Neural cell (in vitro differentiated cells): Measurements from ENCODE around the gene CNTNAP2. TPM values are rescaled to one million over a fixed set of nuclear protein-coding genes. Genes with fewer than 3 reads are reported as not detected.

Source experiments
- H2AFZ ChIP-seq: fragments of 200-600, 300-800 bp; sonication (generic), shearing (Covaris generic); 2 replicates; pipeline ENCODE4 v1.6.0; 2014; ENCODE audit warnings: low read depth, mild to moderate bottlenecking, antibody characterized with exemption, low read length, moderate library complexity
- H3F3A ChIP-seq: fragments of 200-600 bp; shearing (Covaris generic); 2 replicates; pipeline ENCODE4 v1.6.1; 2016; ENCODE audit warnings: mild to moderate bottlenecking, moderate library complexity, mixed read lengths, antibody characterized with exemption, low read length; ENCODE audit not compliant: insufficient read depth, poor library complexity, severe bottlenecking
- H3K27ac ChIP-seq: fragments of 200-600, 300-800 bp; sonication (generic), shearing (Covaris generic); 2 replicates; pipeline ENCODE4 v1.5.1; 2014; ENCODE audit warnings: mild to moderate bottlenecking, low read length, moderate library complexity
- H3K27me3 ChIP-seq: fragments of 300-800, 200-600 bp; sonication (generic), shearing (Covaris generic); 2 replicates; pipeline ENCODE4 v1.6.0; 2014; ENCODE audit warnings: mild to moderate bottlenecking, low read depth, low read length, moderate library complexity; ENCODE audit not compliant: insufficient read depth
- H3K36me3 ChIP-seq: fragments of 300-800, 200-600 bp; sonication (generic), shearing (Covaris generic); 2 replicates; pipeline ENCODE4 v1.5.1; 2014; ENCODE audit warnings: mild to moderate bottlenecking, antibody characterized with exemption, low read length, moderate library complexity; ENCODE audit not compliant: insufficient read depth
- H3K4me2 ChIP-seq: fragments of 300-800, 200-600 bp; sonication (generic), shearing (Covaris generic); 2 replicates; pipeline ENCODE4 v1.6.0; 2014; ENCODE audit warnings: mild to moderate bottlenecking, low read length
- H3K4me3 ChIP-seq: fragments of 300-800, 200-600 bp; sonication (generic), shearing (Covaris generic); 2 replicates; pipeline ENCODE4 v1.5.1; 2014; ENCODE audit warnings: mild to moderate bottlenecking, low read length, moderate library complexity
- H3K79me2 ChIP-seq: fragments of 200-600 bp; shearing (Covaris generic); replicated peaks from 2 replicates; pipeline ENCODE4 v1.6.0; 2014; ENCODE audit warnings: mild to moderate bottlenecking, low read length, moderate library complexity; ENCODE audit not compliant: insufficient read depth
- H3K9ac ChIP-seq: fragments of 300-800, 200-600 bp; sonication (generic), shearing (Covaris generic); 2 replicates; pipeline ENCODE4 v1.6.1; 2016; ENCODE audit warnings: mild to moderate bottlenecking, low read length, mixed read lengths
- H3K9me2 ChIP-seq: fragments of 200-600 bp; shearing (Covaris generic); 2 replicates; pipeline ENCODE4 v1.6.1; 2016; ENCODE audit warnings: mild to moderate bottlenecking, low read length, mixed read lengths; ENCODE audit not compliant: insufficient read depth
- H3K9me3 ChIP-seq: fragments of 200-600, 300-800 bp; sonication (generic), shearing (Covaris generic); 2 replicates; pipeline ENCODE4 v1.6.1; 2016; ENCODE audit warnings: mild to moderate bottlenecking, mixed run types, low read length, moderate library complexity, mixed read lengths
- H4K20me1 ChIP-seq: fragments of 200-600 bp; shearing (Covaris generic); 2 replicates; pipeline ENCODE4 v1.6.1; 2016; ENCODE audit warnings: mild to moderate bottlenecking, mixed run types; ENCODE audit not compliant: insufficient read depth
- EP300 ChIP-seq: fragments of 450-650 bp; conservative IDR thresholded peaks from 2 replicates; pipeline ENCODE4 v1.6.1; 2014; ENCODE audit warnings: antibody characterized with exemption, mild to moderate bottlenecking, moderate library complexity; ENCODE audit not compliant: poor library complexity, severe bottlenecking
- EZH2 ChIP-seq: fragments of 200-600, 300-800 bp; shearing (Covaris generic), sonication (generic); IDR thresholded peaks from 2 replicates; pipeline ENCODE4 v1.6.1; 2014; ENCODE audit warnings: antibody characterized with exemption, low read length, borderline replicate concordance, mild to moderate bottlenecking; ENCODE audit not compliant: insufficient read depth, poor library complexity, severe bottlenecking
- MXI1 ChIP-seq: fragments of 450-650 bp; conservative IDR thresholded peaks from 2 replicates; pipeline ENCODE4 v1.6.1; 2014; ENCODE audit warnings: antibody characterized with exemption, mild to moderate bottlenecking; ENCODE audit not compliant: poor library complexity, severe bottlenecking
- POLR2AphosphoS5 ChIP-seq: IDR thresholded peaks from 2 replicates; pipeline ENCODE4 v1.6.1; 2012
- RAD21 ChIP-seq: fragments of 450-650 bp; conservative IDR thresholded peaks from 2 replicates; pipeline ENCODE4 v1.6.1; 2014; ENCODE audit warnings: antibody characterized with exemption, mild to moderate bottlenecking, moderate library complexity
- SMC3 ChIP-seq: fragments of 450-650 bp; conservative IDR thresholded peaks from 2 replicates; pipeline ENCODE4 v1.6.1; 2014; ENCODE audit warnings: antibody characterized with exemption, mild to moderate bottlenecking, moderate library complexity; ENCODE audit not compliant: poor library complexity
- TAF1 ChIP-seq: IDR thresholded peaks from 2 replicates; pipeline ENCODE4 v1.6.1; 2012; ENCODE audit warnings: low read depth
- polyA plus RNA-seq: library from polyadenylated mRNA; depleted of rRNA; stranded (reverse); fragments of >200 nt; gene quantifications from 2 replicates; pipeline ENCODE4 v1.2.3, GENCODE V29; 2014
- TF ChIP-seq, protein P1 (sequence below): fragments of 450-650 bp; IDR thresholded peaks from 2 replicates; pipeline ENCODE4 v1.5.1; 2014; ENCODE audit warnings: antibody characterized with exemption, mild to moderate bottlenecking, moderate library complexity; ENCODE audit not compliant: poor library complexity, severe bottlenecking
- TF ChIP-seq, protein P2 (sequence below): IDR thresholded peaks from 2 replicates; pipeline ENCODE4 v1.6.1; 2012; ENCODE audit warnings: borderline replicate concordance

Gene CNTNAP2
- polyA plus RNA-seq, 1 donor from 2014 or later, result 276 TPM

DNA sequence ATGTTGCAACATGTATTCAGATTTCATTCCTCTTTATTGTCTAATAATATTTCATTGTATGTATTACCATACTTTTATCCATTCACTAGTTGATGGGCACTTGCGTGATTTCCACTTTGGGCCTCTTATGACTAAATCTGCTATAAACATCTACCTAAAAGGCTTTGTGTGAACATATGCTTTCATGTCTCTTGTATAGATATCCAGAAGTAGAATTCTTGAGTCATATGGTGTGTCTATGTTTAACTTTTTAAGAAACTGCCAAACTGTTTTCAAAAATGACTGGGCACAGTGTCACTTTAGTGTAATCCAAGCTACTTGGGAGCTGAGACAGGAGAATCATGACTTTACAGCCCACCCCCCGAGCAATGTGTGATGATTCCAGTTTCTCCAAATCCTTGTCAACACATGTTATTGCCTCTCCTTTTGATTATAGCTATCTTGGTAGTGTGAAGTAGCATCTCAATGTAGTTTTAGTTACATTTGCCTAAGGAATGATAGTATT is 1855.1 kb downstream of the CNTNAP2 start:
- Histone ChIP-seq H3K27ac (no peak overlapping the region), H4K20me1 (no peaks in the 10 kb centered on the region), H3K9me3 (no peaks in the 10 kb centered on the region), H2AFZ (no peak overlapping the region), H3K27me3 (no peaks in the 10 kb centered on the region), H3K79me2 (no peaks in the 10 kb centered on the region), H3K4me2 (no peak overlapping the region), H3K36me3 (no peaks in the 10 kb centered on the region), H3K9me2 (no peaks in the 10 kb centered on the region), H3K4me3 (no peak overlapping the region), H3F3A (no peaks in the 10 kb centered on the region), H3K9ac (no peak overlapping the region)
- no peak for TF ChIP-seq POLR2AphosphoS5
- no peak for TF ChIP-seq MXI1
- no peak for TF ChIP-seq EZH2
- no peak for TF ChIP-seq RAD21
- TF ChIP-seq, protein P1, sequence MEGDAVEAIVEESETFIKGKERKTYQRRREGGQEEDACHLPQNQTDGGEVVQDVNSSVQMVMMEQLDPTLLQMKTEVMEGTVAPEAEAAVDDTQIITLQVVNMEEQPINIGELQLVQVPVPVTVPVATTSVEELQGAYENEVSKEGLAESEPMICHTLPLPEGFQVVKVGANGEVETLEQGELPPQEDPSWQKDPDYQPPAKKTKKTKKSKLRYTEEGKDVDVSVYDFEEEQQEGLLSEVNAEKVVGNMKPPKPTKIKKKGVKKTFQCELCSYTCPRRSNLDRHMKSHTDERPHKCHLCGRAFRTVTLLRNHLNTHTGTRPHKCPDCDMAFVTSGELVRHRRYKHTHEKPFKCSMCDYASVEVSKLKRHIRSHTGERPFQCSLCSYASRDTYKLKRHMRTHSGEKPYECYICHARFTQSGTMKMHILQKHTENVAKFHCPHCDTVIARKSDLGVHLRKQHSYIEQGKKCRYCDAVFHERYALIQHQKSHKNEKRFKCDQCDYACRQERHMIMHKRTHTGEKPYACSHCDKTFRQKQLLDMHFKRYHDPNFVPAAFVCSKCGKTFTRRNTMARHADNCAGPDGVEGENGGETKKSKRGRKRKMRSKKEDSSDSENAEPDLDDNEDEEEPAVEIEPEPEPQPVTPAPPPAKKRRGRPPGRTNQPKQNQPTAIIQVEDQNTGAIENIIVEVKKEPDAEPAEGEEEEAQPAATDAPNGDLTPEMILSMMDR, result no peak
- no peak for TF ChIP-seq SMC3
- TF ChIP-seq TAF1, result no peak
- TF ChIP-seq, protein P2, sequence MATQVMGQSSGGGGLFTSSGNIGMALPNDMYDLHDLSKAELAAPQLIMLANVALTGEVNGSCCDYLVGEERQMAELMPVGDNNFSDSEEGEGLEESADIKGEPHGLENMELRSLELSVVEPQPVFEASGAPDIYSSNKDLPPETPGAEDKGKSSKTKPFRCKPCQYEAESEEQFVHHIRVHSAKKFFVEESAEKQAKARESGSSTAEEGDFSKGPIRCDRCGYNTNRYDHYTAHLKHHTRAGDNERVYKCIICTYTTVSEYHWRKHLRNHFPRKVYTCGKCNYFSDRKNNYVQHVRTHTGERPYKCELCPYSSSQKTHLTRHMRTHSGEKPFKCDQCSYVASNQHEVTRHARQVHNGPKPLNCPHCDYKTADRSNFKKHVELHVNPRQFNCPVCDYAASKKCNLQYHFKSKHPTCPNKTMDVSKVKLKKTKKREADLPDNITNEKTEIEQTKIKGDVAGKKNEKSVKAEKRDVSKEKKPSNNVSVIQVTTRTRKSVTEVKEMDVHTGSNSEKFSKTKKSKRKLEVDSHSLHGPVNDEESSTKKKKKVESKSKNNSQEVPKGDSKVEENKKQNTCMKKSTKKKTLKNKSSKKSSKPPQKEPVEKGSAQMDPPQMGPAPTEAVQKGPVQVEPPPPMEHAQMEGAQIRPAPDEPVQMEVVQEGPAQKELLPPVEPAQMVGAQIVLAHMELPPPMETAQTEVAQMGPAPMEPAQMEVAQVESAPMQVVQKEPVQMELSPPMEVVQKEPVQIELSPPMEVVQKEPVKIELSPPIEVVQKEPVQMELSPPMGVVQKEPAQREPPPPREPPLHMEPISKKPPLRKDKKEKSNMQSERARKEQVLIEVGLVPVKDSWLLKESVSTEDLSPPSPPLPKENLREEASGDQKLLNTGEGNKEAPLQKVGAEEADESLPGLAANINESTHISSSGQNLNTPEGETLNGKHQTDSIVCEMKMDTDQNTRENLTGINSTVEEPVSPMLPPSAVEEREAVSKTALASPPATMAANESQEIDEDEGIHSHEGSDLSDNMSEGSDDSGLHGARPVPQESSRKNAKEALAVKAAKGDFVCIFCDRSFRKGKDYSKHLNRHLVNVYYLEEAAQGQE, result no peak
- no peak for TF ChIP-seq EP300

DNA sequence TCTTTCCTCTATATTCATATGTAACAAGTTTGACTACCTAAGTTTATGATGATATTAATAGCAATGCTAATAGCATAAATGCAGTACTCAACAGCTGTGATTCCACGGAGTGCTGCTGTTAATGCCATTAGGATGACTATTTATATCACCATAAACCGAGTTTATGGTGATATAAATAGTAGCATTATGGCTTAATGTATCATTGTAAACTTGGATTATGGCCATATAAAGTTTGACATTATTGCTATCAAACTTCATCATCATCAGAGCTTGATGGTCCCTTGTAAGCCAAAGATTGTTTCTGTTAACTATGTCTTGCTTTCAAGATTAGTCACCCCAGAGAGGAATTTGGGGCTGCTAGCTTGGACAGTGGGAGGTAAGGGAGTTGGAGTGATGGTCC is 1861.6 kb downstream of the CNTNAP2 start:
- Histone ChIP-seq H3K4me3 (no peak overlapping the region), H3K36me3 (no peaks in the 10 kb centered on the region), H3K27ac (no peak overlapping the region), H3K9ac (no peak overlapping the region), H3F3A (no peaks in the 10 kb centered on the region), H3K9me3 (no peaks in the 10 kb centered on the region), H3K79me2 (no peaks in the 10 kb centered on the region), H3K9me2 (no peaks in the 10 kb centered on the region), H3K27me3 (no peaks in the 10 kb centered on the region), H2AFZ (no peak overlapping the region), H3K4me2 (no peak overlapping the region), H4K20me1 (no peaks in the 10 kb centered on the region)
- no peak for TF ChIP-seq EZH2
- no peak for TF ChIP-seq POLR2AphosphoS5
- TF ChIP-seq RAD21, result no peak
- TF ChIP-seq MXI1, result no peak
- no peak for TF ChIP-seq EP300
- TF ChIP-seq, protein P1, result no peak
- TF ChIP-seq, protein P2, result no peak
- TF ChIP-seq SMC3, result no peak
- TF ChIP-seq TAF1, result no peak
